Endothelial cell of umbilical vein (primary cell): ENCODE measurements around the gene GPR176. TPM values are rescaled to one million over a fixed set of nuclear protein-coding genes. Genes with fewer than 3 reads are reported as not detected.

Source experiments
- BruUV-seq: library from RNA; stranded (reverse); fragments of 400-500 nt; replicated peaks from 2 replicates; lab custom pipeline; 2021; lab: Mats Ljungman, UMichigan
- CTCF ChIA-PET: fragments of 300-600, 350-600 bp; sonication (Branson Sonifier 250); formaldehyde crosslinking; loops from one replicate; lab custom pipeline; 2021; ENCODE audit warnings: antibody characterized with exemption, inconsistent platforms; lab: Charles Lee
- POLR2A ChIA-PET: fragments of 300-600, 350-600 bp; sonication (Branson Sonifier 250); formaldehyde crosslinking; loops from one replicate; lab custom pipeline; 2021; ENCODE audit warnings: antibody characterized with exemption, inconsistent platforms; lab: Charles Lee
- DNase-seq: peaks from one replicate; pipeline ENCODE4 v3.0.0-alpha.2; 2011; ENCODE audit warnings: low read depth, low spot score
- FAIRE-seq: peaks from 2 replicates; lab custom pipeline; 2011; peaks lifted over from hg19 to GRCh38; lab: Jason Lieb, UNC
- H2AFZ ChIP-seq: 2 replicates; pipeline ENCODE4 v1.6.0; 2012; ENCODE audit warnings: low read depth, low read length, control low read depth, inconsistent platforms
- H3K27ac ChIP-seq: 2 replicates; pipeline ENCODE4 v1.5.1; 2011; ENCODE audit warnings: low read depth, mild to moderate bottlenecking, control low read depth, low read length, moderate library complexity; ENCODE audit not compliant: insufficient read depth
- H3K27me3 ChIP-seq, 2 experiments: 2 replicates each; pipeline versions ENCODE4 v1.6.0 to v1.6.1; 2011; ENCODE audit warnings: low read length in 2 of 2, mixed read lengths in 1 of 2; ENCODE audit not compliant: control insufficient read depth in 2 of 2, insufficient read depth in 2 of 2
- H3K36me3 ChIP-seq, 2 experiments: 2 replicates in 1 of 2; 3 replicates in 1 of 2; pipeline ENCODE4 v1.5.1; 2011; ENCODE audit warnings: low read length in 2 of 2, mild to moderate bottlenecking in 1 of 2, moderate library complexity in 1 of 2; ENCODE audit not compliant: control insufficient read depth in 2 of 2, insufficient read depth in 2 of 2; ENCODE audit errors: extremely low read depth in 1 of 2
- H3K4me1 ChIP-seq: 3 replicates; pipeline ENCODE4 v1.5.1; 2011; ENCODE audit warnings: mild to moderate bottlenecking, low read length; ENCODE audit not compliant: control insufficient read depth, insufficient read depth; ENCODE audit errors: extremely low read depth
- H3K4me2 ChIP-seq: 2 replicates; pipeline ENCODE4 v1.6.1; 2011; ENCODE audit warnings: low read length, control low read depth, mixed read lengths; ENCODE audit not compliant: insufficient read depth
- H3K4me3 ChIP-seq, 3 experiments: fragments of 200-600 bp in 1 of 3; sonication (generic), shearing (Covaris generic) in 1 of 3; replicated peaks in 1 of 3; 2 replicates each; pipeline ENCODE4 v1.5.1; 2011 to 2016; ENCODE audit warnings: control low read depth in 3 of 3, low read length in 3 of 3, mild to moderate bottlenecking in 2 of 3, inconsistent platforms in 1 of 3, low read depth in 1 of 3, moderate library complexity in 1 of 3; ENCODE audit not compliant: insufficient read depth in 1 of 3
- H3K79me2 ChIP-seq: 2 replicates; pipeline ENCODE4 v1.6.0; 2012; ENCODE audit warnings: low read length, inconsistent platforms; ENCODE audit not compliant: control insufficient read depth, insufficient read depth
- H3K9ac ChIP-seq: replicated peaks from 2 replicates; pipeline ENCODE3; 2011; ENCODE audit warnings: low read length, control low read depth; ENCODE audit not compliant: insufficient read depth; ENCODE audit errors: extremely low read depth
- H3K9me1 ChIP-seq: replicated peaks from 3 replicates; pipeline ENCODE4 v1.6.0; 2011; ENCODE audit warnings: mild to moderate bottlenecking, low read length; ENCODE audit not compliant: control insufficient read depth, insufficient read depth; ENCODE audit errors: extremely low read depth
- H3K9me3 ChIP-seq: replicated peaks from 2 replicates; pipeline ENCODE4 v1.5.1; 2012; ENCODE audit warnings: low read length, inconsistent platforms; ENCODE audit not compliant: control insufficient read depth, insufficient read depth
- H4K20me1 ChIP-seq: replicated peaks from 2 replicates; pipeline ENCODE3; 2011; ENCODE audit warnings: mild to moderate bottlenecking, low read length; ENCODE audit not compliant: control insufficient read depth, insufficient read depth; ENCODE audit errors: extremely low read depth
- EZH2 ChIP-seq: IDR thresholded peaks from 2 replicates; pipeline ENCODE4 v1.6.1; 2012; ENCODE audit warnings: borderline replicate concordance, low read depth, mild to moderate bottlenecking, moderate library complexity, low read length, inconsistent platforms; ENCODE audit not compliant: severe bottlenecking
- FOS ChIP-seq: IDR thresholded peaks from 2 replicates; pipeline ENCODE4 v1.6.1; 2011; ENCODE audit warnings: mild to moderate bottlenecking, low read length, moderate library complexity, borderline replicate concordance; ENCODE audit not compliant: insufficient read depth
- GATA2 ChIP-seq: IDR thresholded peaks from 2 replicates; pipeline ENCODE4 v1.7.0; 2011; ENCODE audit warnings: low read depth, mild to moderate bottlenecking, moderate library complexity, mixed read lengths, low read length; ENCODE audit not compliant: insufficient read length, insufficient read depth
- JUN ChIP-seq: IDR thresholded peaks from 2 replicates; pipeline ENCODE4 v1.6.1; 2011; ENCODE audit warnings: borderline replicate concordance, low read depth; ENCODE audit not compliant: insufficient read length, insufficient read depth
- MYC ChIP-seq: IDR thresholded peaks from one replicate; pipeline ENCODE4 v1.6.1; 2011; ENCODE audit warnings: mild to moderate bottlenecking, low read depth, low read length
- POLR2A ChIP-seq: IDR thresholded peaks from 2 replicates; pipeline ENCODE4 v1.6.1; 2012; ENCODE audit warnings: low read depth, mild to moderate bottlenecking, control low read depth, low read length
- POLR2AphosphoS5 ChIP-seq: IDR thresholded peaks from 2 replicates; pipeline ENCODE4 v1.6.1; 2012; ENCODE audit warnings: low read depth, mild to moderate bottlenecking, control low read depth, low read length, moderate library complexity; ENCODE audit not compliant: insufficient read depth
- dilution Hi-C: fragments of 300-500 bp; cut with MboI; formaldehyde crosslinking; loops from one replicate; pipeline ENCODE4 v1.15.0; 2019; ENCODE audit warnings: low sequenced_read_pairs; ENCODE audit not compliant: extremely low pct_ligation_motif_present
- intact Hi-C: fragments of 100-400 bp; cut with micrococcal nuclease; formaldehyde crosslinking; loops from one replicate; pipeline ENCODE4 v1.10.0; 2022
- polyA plus RNA-seq, 4 experiments: library from polyadenylated mRNA; depleted of rRNA in 3 of 4; stranded (reverse) in 3 of 4; unstranded in 1 of 4; fragments of >200 nt; gene quantifications; 2 replicates each; pipeline versions ENCODE4 v1.2.1 to v1.2.3, GENCODE V29; 2011 to 2012; ENCODE audit warnings: missing spikeins in 1 of 4
- total RNA-seq: library from RNA; stranded (reverse); gene quantifications from 2 replicates; pipeline ENCODE4 v1.2.3, GENCODE V29; 2021
- TF ChIP-seq, protein P1 (sequence below): IDR thresholded peaks from 2 replicates; pipeline ENCODE4 v1.6.1; 2011; ENCODE audit not compliant: insufficient read depth, insufficient read length
- TF ChIP-seq, protein P2 (sequence below), 2 donors: IDR thresholded peaks; 1 replicate in 1 of 2; 2 replicates in 1 of 2; pipeline ENCODE4 v1.5.1; 2011; ENCODE audit warnings: low read length in 2 of 2, mild to moderate bottlenecking in 2 of 2, moderate library complexity in 2 of 2, control low read depth in 1 of 2, inconsistent platforms in 1 of 2, low read depth in 1 of 2; ENCODE audit not compliant: insufficient read depth in 1 of 2; ENCODE audit errors: extremely low read depth in 1 of 2

The GPR176 gene
- total and polyA plus RNA-seq, 2 donors (not counting 3 experiments of a cell fraction or from before 2014, with no cell fraction given), result 35.3 to 68.7 TPM

DNA sequence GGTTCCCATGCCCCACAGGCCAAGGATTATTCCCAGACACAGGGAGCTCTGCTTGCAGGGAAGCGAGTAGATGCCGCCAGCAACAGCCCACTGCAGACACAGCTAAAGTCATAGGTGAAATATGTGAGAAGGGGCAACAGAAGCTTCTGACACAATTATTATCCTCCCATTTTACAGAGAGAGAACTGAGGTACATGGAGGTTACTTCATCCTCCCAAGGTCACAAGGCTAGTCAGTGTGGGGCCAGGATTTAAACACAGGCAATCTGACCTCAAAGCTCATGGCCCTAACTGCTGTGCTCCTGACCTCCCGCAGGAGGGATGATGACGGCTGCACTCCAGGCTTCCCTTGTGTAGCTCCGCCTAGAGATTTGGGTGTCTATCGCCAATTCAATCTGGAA lies 121.7 kb downstream of the GPR176 start:
- Histone ChIP-seq H3K9me3 (no peaks in the 10 kb centered on the region), H2AFZ (no peak overlapping the region), H3K27ac (no peak overlapping the region), H4K20me1 (no peaks in the 10 kb centered on the region), H3K4me3 (no peak overlapping the region), H3K4me1 (peaks cover 2% of the 10 kb centered on the region), H3K79me2 (no peaks in the 10 kb centered on the region), H3K9ac (no peak overlapping the region), H3K4me2 (no peak overlapping the region), H3K9me1 (no peaks in the 10 kb centered on the region), H3K27me3 (no peaks in the 10 kb centered on the region), H3K36me3 (peaks cover 0 to 3% of the 10 kb centered on the region in 2 experiments)
- FAIRE-seq (no peak), DNase-seq (no peak)
- BruUV-seq, result no TSS peak
- dilution Hi-C loops, result no loop called here
- TF ChIP-seq POLR2A (no peak), EZH2 (no peak), GATA2 (no peak), MYC (no peak), FOS (no peak), JUN (no peak), POLR2AphosphoS5 (no peak)
- TF ChIP-seq, protein P1, sequence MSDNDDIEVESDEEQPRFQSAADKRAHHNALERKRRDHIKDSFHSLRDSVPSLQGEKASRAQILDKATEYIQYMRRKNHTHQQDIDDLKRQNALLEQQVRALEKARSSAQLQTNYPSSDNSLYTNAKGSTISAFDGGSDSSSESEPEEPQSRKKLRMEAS, result no peak
- TF ChIP-seq, protein P2, sequence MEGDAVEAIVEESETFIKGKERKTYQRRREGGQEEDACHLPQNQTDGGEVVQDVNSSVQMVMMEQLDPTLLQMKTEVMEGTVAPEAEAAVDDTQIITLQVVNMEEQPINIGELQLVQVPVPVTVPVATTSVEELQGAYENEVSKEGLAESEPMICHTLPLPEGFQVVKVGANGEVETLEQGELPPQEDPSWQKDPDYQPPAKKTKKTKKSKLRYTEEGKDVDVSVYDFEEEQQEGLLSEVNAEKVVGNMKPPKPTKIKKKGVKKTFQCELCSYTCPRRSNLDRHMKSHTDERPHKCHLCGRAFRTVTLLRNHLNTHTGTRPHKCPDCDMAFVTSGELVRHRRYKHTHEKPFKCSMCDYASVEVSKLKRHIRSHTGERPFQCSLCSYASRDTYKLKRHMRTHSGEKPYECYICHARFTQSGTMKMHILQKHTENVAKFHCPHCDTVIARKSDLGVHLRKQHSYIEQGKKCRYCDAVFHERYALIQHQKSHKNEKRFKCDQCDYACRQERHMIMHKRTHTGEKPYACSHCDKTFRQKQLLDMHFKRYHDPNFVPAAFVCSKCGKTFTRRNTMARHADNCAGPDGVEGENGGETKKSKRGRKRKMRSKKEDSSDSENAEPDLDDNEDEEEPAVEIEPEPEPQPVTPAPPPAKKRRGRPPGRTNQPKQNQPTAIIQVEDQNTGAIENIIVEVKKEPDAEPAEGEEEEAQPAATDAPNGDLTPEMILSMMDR (IDR thresholded peaks at IDR 0.05; ENCODE audit: extremely low read depth in 1 of 2, insufficient read depth in 1 of 2, low read depth in 1 of 2, low read length in 2 of 2), result no peak
- intact Hi-C loops, result no loop called here
- ChIA-PET POLR2A (no interaction called here), CTCF (interaction anchor here (1.1 to 1.6 kb wide), 3 partner anchors 10 to 86 kb away, joined by 3 to 4 read pairs (median 4); no protein-coding TSS in a partner anchor)
